Mucosa of stomach (tissue), 1 donor: ENCODE results near the gene HRC.

ENCODE experiments used
- H3K27me3 ChIP-seq: one replicate; pipeline ENCODE4 v1.7.0; 2013; ENCODE audit warnings: mild to moderate bottlenecking, low read length; ENCODE audit not compliant: control insufficient read depth, insufficient read depth
- H3K36me3 ChIP-seq: one replicate; pipeline ENCODE4 v1.7.0; 2013; ENCODE audit warnings: low read length; ENCODE audit not compliant: control insufficient read depth, insufficient read depth
- H3K4me1 ChIP-seq: one replicate; pipeline ENCODE4 v1.7.0; 2013; ENCODE audit warnings: mild to moderate bottlenecking, low read length; ENCODE audit not compliant: control insufficient read depth, insufficient read depth
- H3K4me3 ChIP-seq: one replicate; pipeline ENCODE4 v1.7.0; 2013; ENCODE audit warnings: low read length
- H3K9ac ChIP-seq: one replicate; pipeline ENCODE4 v1.7.0; 2013; ENCODE audit warnings: mild to moderate bottlenecking, low read length, moderate library complexity
- H3K9me3 ChIP-seq: one replicate; pipeline ENCODE4 v1.7.0; 2013; ENCODE audit warnings: mild to moderate bottlenecking, low read length, moderate library complexity; ENCODE audit not compliant: control insufficient read depth
- donor health status: Pancreatic carcinoma.

Gene HRC

DNA sequence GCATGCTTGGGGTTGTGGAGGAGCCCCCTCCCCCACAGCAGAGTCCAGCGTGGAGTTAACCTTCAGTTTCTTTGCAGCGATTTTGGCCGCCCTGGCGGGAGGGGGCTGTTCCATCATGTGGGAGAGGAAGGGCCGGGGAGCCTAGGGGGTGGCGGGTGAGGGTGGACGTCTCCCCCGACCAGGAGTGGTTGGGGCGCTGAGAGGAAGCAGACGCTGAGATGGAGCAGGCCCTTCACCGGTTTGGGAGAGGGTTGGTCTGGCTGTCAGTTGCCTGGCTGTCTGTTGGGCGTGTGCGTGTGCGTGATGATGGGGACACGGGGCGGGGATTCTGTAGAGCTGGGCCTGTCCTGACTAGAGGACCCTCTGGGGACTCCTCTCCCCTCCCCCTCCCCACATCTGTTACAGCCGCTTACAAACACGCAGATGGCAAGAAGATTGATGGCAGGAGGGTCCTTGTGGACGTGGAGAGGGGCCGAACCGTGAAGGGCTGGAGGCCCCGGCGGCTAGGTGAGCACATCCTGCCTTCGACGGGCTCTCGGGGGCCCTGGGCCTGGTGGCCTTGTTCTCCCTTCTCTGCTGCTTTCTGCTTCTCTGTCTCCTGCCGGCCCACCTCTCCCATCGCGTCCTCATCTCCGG is 50.8 kb downstream of the HRC start:
- H3K27me3 ChIP-seq = no peaks in the 10 kb centered on the region
- H3K9me3 ChIP-seq = no peaks in the 10 kb centered on the region
- H3K36me3 ChIP-seq = peaks cover 31% of the 10 kb centered on the region
- no peaks in the 10 kb centered on the region for H3K4me1 ChIP-seq
- H3K4me3 ChIP-seq = no peak overlapping the region
- H3K9ac ChIP-seq = no peak overlapping the region

DNA sequence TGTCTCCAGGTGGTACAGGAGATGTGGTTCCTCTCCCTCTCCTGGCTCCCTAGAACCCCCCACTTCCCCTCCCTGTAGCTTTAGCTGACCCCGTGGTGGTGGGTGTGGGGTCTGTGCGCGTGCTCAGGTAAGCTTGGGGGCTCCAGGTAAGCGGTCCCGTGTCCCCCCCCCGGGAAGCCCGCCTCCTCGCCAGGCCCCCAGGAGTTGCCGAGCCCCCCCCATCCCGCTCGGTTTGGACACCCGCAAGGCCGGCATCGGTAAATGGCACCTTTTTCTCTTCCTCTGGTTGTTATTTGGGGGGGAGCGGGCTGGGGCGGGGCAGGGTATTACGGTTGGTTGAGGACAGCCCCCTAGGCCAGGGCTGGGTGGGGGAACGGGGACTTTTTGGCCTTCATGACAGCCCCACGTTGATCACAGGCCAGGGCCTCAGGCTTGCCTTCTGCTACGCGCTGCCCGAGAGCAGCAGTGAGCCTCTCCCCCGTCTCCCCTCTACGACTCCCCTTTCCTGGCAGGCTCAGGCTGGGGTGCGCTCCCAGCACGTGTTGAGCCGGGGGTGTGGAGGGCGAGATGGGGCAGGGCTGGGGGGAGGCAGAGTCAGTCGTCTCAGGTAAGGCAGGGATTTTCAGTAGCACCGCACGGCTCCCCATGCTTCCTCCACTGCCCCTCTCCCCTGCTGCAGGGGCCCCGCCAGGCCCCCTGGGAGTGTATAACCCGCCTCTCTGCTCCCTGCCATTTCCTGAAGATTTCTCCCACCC is 51.7 kb downstream of the HRC start:
- Histone ChIP-seq H3K4me3 (no peak overlapping the region), H3K4me1 (no peaks in the 10 kb centered on the region), H3K9ac (no peak overlapping the region), H3K27me3 (no peaks in the 10 kb centered on the region), H3K9me3 (no peaks in the 10 kb centered on the region), H3K36me3 (peaks cover 23% of the 10 kb centered on the region)

DNA sequence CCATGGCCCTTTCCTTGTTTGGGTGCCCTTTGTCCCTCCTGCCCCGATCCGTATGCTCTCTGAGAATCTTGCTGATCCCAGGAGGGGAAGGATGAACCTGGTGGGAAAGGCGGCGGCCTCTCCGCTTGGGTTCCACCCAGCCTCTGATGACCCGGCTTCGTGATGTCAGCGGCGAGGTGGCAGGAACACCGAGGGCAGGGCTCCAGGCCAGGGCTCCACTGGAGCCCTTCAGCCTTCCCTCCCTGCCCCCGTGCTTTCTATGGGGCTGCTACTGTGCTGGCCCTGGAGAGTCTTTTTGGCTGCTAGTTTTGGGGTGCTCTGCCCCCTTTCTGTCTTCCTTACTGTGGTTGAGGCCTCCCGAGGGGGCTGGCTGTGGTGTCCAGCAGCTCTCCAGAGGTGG is 52.9 kb downstream of the HRC start:
- no peaks in the 10 kb centered on the region for H3K4me1 ChIP-seq
- no peak overlapping the region for H3K9ac ChIP-seq
- H3K36me3 ChIP-seq = peaks cover 25% of the 10 kb centered on the region
- H3K27me3 ChIP-seq = no peaks in the 10 kb centered on the region
- H3K4me3 ChIP-seq = no peak overlapping the region
- no peaks in the 10 kb centered on the region for H3K9me3 ChIP-seq
